Progenitor cell of endocrine pancreas (in vitro differentiated cells): ENCODE measurements around the gene TM7SF3. TPM values are rescaled to one million over a fixed set of nuclear protein-coding genes. Genes with fewer than 3 reads are reported as not detected.

Experiments used
- DNase-seq: peaks from one replicate; pipeline ENCODE4 v3.0.0; 2021; ENCODE audit warnings: low spot score; ENCODE audit not compliant: unreplicated experiment
- H3K27ac Mint-ChIP-seq: 2 replicates; pipeline ENCODE4 v1.8.0; 2021; ENCODE audit warnings: mild to moderate bottlenecking, moderate library complexity, mixed read lengths
- H3K27me3 Mint-ChIP-seq: 2 replicates; pipeline ENCODE4 v1.8.0; 2021; ENCODE audit warnings: mixed read lengths
- H3K36me3 Mint-ChIP-seq: 2 replicates; pipeline ENCODE4 v1.8.0; 2022; ENCODE audit warnings: mixed read lengths; ENCODE audit not compliant: insufficient read depth
- H3K4me1 Mint-ChIP-seq: 2 replicates; pipeline ENCODE4 v1.8.0; 2021; ENCODE audit warnings: low read depth, mixed read lengths
- H3K4me3 Mint-ChIP-seq: 2 replicates; pipeline ENCODE4 v1.8.0; 2021; ENCODE audit warnings: low read depth, mild to moderate bottlenecking, moderate library complexity, mixed read lengths
- H3K9me3 Mint-ChIP-seq: 2 replicates; pipeline ENCODE4 v1.8.0; 2021; ENCODE audit warnings: low read depth, mixed read lengths
- total RNA-seq: library from RNA; stranded (reverse); gene quantifications from 2 replicates; pipeline ENCODE4 v1.2.1, GENCODE V29; 2021
- TF ChIP-seq, protein P1 (sequence below): fragments of 200-600 bp; sonication (generic); IDR thresholded peaks from one replicate; pipeline ENCODE4 v1.5.0; 2021; ENCODE audit warnings: antibody characterized with exemption, mild to moderate bottlenecking; ENCODE audit not compliant: unreplicated experiment

The TM7SF3 gene
- total RNA-seq, 1 donor from 2014 or later, result 81.0 TPM

DNA sequence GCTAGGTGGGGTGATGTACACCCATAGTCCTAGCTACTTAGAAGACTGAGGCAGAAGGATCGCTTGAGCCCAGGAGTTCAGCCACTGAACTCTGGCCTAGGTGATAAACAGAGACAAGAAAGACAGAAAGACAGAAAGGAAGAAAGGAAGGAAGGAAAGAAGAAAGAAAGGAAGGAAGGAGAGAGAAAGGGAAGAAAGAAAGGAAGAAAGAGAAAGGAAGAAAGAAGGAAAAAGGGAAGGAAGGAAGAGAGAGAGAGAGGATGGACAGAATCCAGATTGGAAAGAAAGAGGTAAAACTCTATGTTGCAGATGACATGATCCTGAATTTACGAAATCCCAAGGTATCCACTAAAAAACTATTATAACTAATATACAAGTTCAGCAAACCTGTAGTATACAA, 84.6 kb downstream of the TM7SF3 start:
- no peaks in the 10 kb centered on the region for H3K9me3 Mint-ChIP-seq
- peaks cover 29% of the 10 kb centered on the region for H3K36me3 Mint-ChIP-seq
- H3K4me1 Mint-ChIP-seq, result no peaks in the 10 kb centered on the region
- peak overlapping the region; percentile 51 for H3K27ac Mint-ChIP-seq
- H3K4me3 Mint-ChIP-seq, result no peak overlapping the region
- DNase-seq, result no peak
- TF ChIP-seq, protein P1, sequence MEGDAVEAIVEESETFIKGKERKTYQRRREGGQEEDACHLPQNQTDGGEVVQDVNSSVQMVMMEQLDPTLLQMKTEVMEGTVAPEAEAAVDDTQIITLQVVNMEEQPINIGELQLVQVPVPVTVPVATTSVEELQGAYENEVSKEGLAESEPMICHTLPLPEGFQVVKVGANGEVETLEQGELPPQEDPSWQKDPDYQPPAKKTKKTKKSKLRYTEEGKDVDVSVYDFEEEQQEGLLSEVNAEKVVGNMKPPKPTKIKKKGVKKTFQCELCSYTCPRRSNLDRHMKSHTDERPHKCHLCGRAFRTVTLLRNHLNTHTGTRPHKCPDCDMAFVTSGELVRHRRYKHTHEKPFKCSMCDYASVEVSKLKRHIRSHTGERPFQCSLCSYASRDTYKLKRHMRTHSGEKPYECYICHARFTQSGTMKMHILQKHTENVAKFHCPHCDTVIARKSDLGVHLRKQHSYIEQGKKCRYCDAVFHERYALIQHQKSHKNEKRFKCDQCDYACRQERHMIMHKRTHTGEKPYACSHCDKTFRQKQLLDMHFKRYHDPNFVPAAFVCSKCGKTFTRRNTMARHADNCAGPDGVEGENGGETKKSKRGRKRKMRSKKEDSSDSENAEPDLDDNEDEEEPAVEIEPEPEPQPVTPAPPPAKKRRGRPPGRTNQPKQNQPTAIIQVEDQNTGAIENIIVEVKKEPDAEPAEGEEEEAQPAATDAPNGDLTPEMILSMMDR, result no peak
- no peaks in the 10 kb centered on the region for H3K27me3 Mint-ChIP-seq

DNA sequence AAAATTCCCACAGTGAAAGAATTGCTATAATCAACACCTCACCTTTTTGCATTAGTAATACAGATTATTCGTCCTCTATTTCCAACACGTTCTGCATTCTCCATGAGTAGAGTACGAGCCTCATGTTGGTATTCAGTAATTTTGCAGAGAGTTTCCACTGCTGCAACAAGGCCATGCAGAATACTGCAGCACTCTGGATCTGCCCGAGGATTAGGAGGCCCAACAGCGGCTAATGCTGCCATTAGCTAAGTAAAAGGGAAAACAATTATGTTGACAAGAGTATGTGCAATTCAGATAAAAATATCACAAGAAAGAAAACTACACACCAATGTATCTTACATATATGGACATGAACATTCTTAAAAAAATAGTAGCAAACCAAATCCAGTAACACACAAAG, 85.5 kb downstream of the TM7SF3 start:
- peaks cover 29% of the 10 kb centered on the region for H3K36me3 Mint-ChIP-seq
- no peak for DNase-seq
- no peaks in the 10 kb centered on the region for H3K4me1 Mint-ChIP-seq
- TF ChIP-seq, protein P1, result no peak
- no peak overlapping the region for H3K4me3 Mint-ChIP-seq
- no peaks in the 10 kb centered on the region for H3K9me3 Mint-ChIP-seq
- no peaks in the 10 kb centered on the region for H3K27me3 Mint-ChIP-seq
- H3K27ac Mint-ChIP-seq, result no peak overlapping the region

Other genes starting within 250 kb of the TM7SF3 start
- gene ITPR2, start 181.2 kb downstream of the TM7SF3 start, total RNA-seq, result 72.4 and 78.0 TPM in 2 replicates
- gene INTS13, start 76.4 kb downstream of the TM7SF3 start, total RNA-seq, result 36.3 and 36.9 TPM in 2 replicates
- gene FGFR1OP2, start 75.9 kb downstream of the TM7SF3 start, total RNA-seq, result 77.0 and 77.5 TPM in 2 replicates
- gene MED21, start 8.2 kb upstream of the TM7SF3 start, total RNA-seq, result 74.4 and 89.1 TPM in 2 replicates
- gene C12orf71, start 68.2 kb upstream of the TM7SF3 start, total RNA-seq, result not detected in 2 replicates
- gene STK38L, start 229.9 kb upstream of the TM7SF3 start, total RNA-seq, result 145 and 149 TPM in 2 replicates